GM12878 (cell line): Measurements from ENCODE around the gene CHKA. TPM values are rescaled to one million over a fixed set of nuclear protein-coding genes. Genes with fewer than 3 reads are reported as not detected.

Experiments used
- ATAC-seq: fragments of 200-7000 bp; cut with Tn5 transposase; 3 replicates; pipeline ENCODE4 v1.9.1; 2020; ENCODE audit warnings: mild to moderate bottlenecking, moderate library complexity
- BruUV-seq: library from RNA; stranded (reverse); fragments of 400-500 nt; replicated peaks from 2 replicates; lab custom pipeline; 2021; lab: Mats Ljungman, UMichigan
- CTCF ChIA-PET: fragments of 300-600 bp; sonication (Branson Sonifier 250); formaldehyde crosslinking; extraction: SDS; loops from one replicate; lab custom pipeline; 2021; ENCODE audit warnings: inconsistent platforms; lab: Yijun Ruan, JAX
- POLR2A ChIA-PET: fragments of 350-600 bp; formaldehyde crosslinking; extraction: SDS; loops from one replicate; lab custom pipeline; 2021; ENCODE audit warnings: inconsistent platforms; lab: Charles Lee
- RAD21 ChIA-PET: fragments of 300-600 bp; sonication (Branson Sonifier 250); formaldehyde crosslinking; loops from one replicate; lab custom pipeline; 2023; ENCODE audit warnings: antibody characterized with exemption; ENCODE audit not compliant: unreplicated experiment; lab: Charles Lee
- SMC1A ChIA-PET: fragments of 300-600 bp; sonication (Branson Sonifier 250); formaldehyde crosslinking; loops from one replicate; lab custom pipeline; 2023; ENCODE audit not compliant: unreplicated experiment, uncharacterized antibody; lab: Charles Lee
- DNase-seq: peaks from one replicate; pipeline ENCODE4 v3.0.0-alpha.2; 2011; ENCODE audit warnings: low read depth, low spot score
- FAIRE-seq: peaks from 3 replicates; lab custom pipeline; 2011; peaks lifted over from hg19 to GRCh38; lab: Jason Lieb, UNC
- H2AFZ ChIP-seq: 2 replicates; pipeline ENCODE4 v1.6.0; 2011; ENCODE audit warnings: low read depth, low read length, control low read depth; ENCODE audit not compliant: control insufficient read depth
- H3K27ac ChIP-seq: 2 replicates; pipeline ENCODE4 v1.5.1; 2011; ENCODE audit warnings: control low read depth; ENCODE audit not compliant: control insufficient read depth, insufficient read depth
- H3K27me3 ChIP-seq, 2 experiments: replicated peaks in 1 of 2; 2 replicates each; pipeline versions ENCODE4 v1.6.0 to v1.6.1; 2011; ENCODE audit warnings: low read length in 1 of 2; ENCODE audit not compliant: control insufficient read depth in 2 of 2, insufficient read depth in 2 of 2
- H3K36me3 ChIP-seq, 2 experiments: 2 replicates each; pipeline ENCODE4 v1.5.1; 2011; ENCODE audit warnings: low read length in 1 of 2; ENCODE audit not compliant: control insufficient read depth in 2 of 2, insufficient read depth in 2 of 2
- H3K4me1 ChIP-seq: 2 replicates; pipeline ENCODE4 v1.6.1; 2011; ENCODE audit warnings: mild to moderate bottlenecking, low read length, moderate library complexity, mixed read lengths; ENCODE audit not compliant: control insufficient read depth, insufficient read depth
- H3K4me2 ChIP-seq: 2 replicates; pipeline ENCODE4 v1.6.0; 2011; ENCODE audit warnings: control low read depth; ENCODE audit not compliant: control insufficient read depth, insufficient read depth
- H3K4me3 ChIP-seq: fragments of 200-600 bp; sonication (generic); 2 replicates; pipeline ENCODE4 v1.5.1; 2016
- H3K79me2 ChIP-seq: 2 replicates; pipeline ENCODE4 v1.6.0; 2011; ENCODE audit warnings: low read length; ENCODE audit not compliant: control insufficient read depth, insufficient read depth
- H3K9ac ChIP-seq: 2 replicates; pipeline ENCODE4 v1.8.0; 2011; ENCODE audit warnings: low read length, control low read depth, mixed read lengths; ENCODE audit not compliant: control insufficient read depth, insufficient read depth
- H3K9me3 ChIP-seq: replicated peaks from 3 replicates; pipeline ENCODE4 v1.5.1; 2011; ENCODE audit warnings: mild to moderate bottlenecking, low read length; ENCODE audit not compliant: control insufficient read depth, insufficient read depth
- H4K20me1 ChIP-seq: 2 replicates; pipeline ENCODE4 v1.6.0; 2011; ENCODE audit not compliant: control insufficient read depth, insufficient read depth
- BMI1 ChIP-seq: fragments of 450-650 bp; IDR thresholded peaks from 2 replicates; pipeline ENCODE4 v1.6.1; 2016; ENCODE audit warnings: mild to moderate bottlenecking, moderate library complexity, borderline replicate concordance
- CEBPB ChIP-seq, 2 experiments: fragments of 150-350 bp in 1 of 2; IDR thresholded peaks; 2 replicates each; pipeline ENCODE4 v1.6.1; 2012 to 2014; ENCODE audit warnings: low read depth in 2 of 2, low read length in 2 of 2, borderline replicate concordance in 1 of 2, inconsistent platforms in 1 of 2
- IKZF2 ChIP-seq, 2 experiments: fragments of 450-650 bp; IDR thresholded peaks; 2 replicates each; pipeline ENCODE4 v1.6.1; 2017; ENCODE audit warnings: mild to moderate bottlenecking in 2 of 2, moderate library complexity in 2 of 2
- KDM1A ChIP-seq: fragments of 200-600 bp; sonication (generic); IDR thresholded peaks from 2 replicates; pipeline ENCODE4 v1.6.1; 2016; ENCODE audit warnings: borderline replicate concordance
- MYC ChIP-seq: IDR thresholded peaks from 2 replicates; pipeline ENCODE4 v1.6.1; 2011; ENCODE audit warnings: mild to moderate bottlenecking, low read length, moderate library complexity, inconsistent platforms; ENCODE audit not compliant: insufficient read depth, insufficient replicate concordance, insufficient read length, severe bottlenecking
- NR2C1 ChIP-seq: fragments of 450-650 bp; IDR thresholded peaks from 2 replicates; pipeline ENCODE4 v1.6.1; 2017; ENCODE audit warnings: antibody characterized with exemption, mild to moderate bottlenecking, moderate library complexity
- SMARCA5 ChIP-seq: fragments of 450-650 bp; IDR thresholded peaks from 2 replicates; pipeline ENCODE4 v1.6.1; 2017; ENCODE audit warnings: mild to moderate bottlenecking
- TAF1 ChIP-seq: IDR thresholded peaks from 2 replicates; pipeline ENCODE4 v1.6.1; 2011; ENCODE audit warnings: mild to moderate bottlenecking, low read depth, low read length, borderline replicate concordance
- YY1 ChIP-seq: IDR thresholded peaks from 2 replicates; pipeline ENCODE4 v1.6.1; 2011; ENCODE audit warnings: low read depth, mild to moderate bottlenecking, low read length
- WGBS: methylation state at CpG from one replicate; pipeline ENCODE4 v1.1.6; 2016; ENCODE audit warnings: low lambda C conversion rate; ENCODE audit not compliant: insufficient replicate concordance, insufficient coverage; ENCODE audit errors: missing lambda C conversion rate; 5-methylcytosine and 5-hydroxymethylcytosine counted together
- in situ Hi-C: fragments of 300-500 bp; cut with MboI; formaldehyde crosslinking; loops from 9 replicates; pipeline ENCODE4 v1.14.3; 2018; ENCODE audit warnings: mixed read lengths
- intact Hi-C: fragments of 100-400 bp; cut with micrococcal nuclease; formaldehyde crosslinking; loops from one replicate; pipeline ENCODE4 v1.14.2; 2022; ENCODE audit not compliant: unreplicated experiment
- polyA plus RNA-seq, 11 experiments: library from polyadenylated mRNA; depleted of rRNA in 4 of 11; unstranded in 6 of 11; stranded (reverse) in 5 of 11; fragments of >200 nt; fragmentation: Nextera tagmentation in 4 of 11; fragmentation: Illumina TruSeq in 1 of 11; extraction: Ambion mirVana in 4 of 11; extraction: Trizol in 1 of 11; gene quantifications; 1 replicate in 1 of 11; 2 replicates in 10 of 11; pipeline versions ENCODE4 v1.2.1 to v1.2.3, GENCODE V29; 2011 to 2016; ENCODE audit warnings: inconsistent platforms in 2 of 11, missing spikeins in 2 of 11, low read depth in 1 of 11
- total RNA-seq, 4 experiments: library from RNA; depleted of rRNA in 3 of 4; stranded (reverse); fragments of >200 nt in 3 of 4; fragmentation: Illumina TruSeq in 1 of 4; extraction: Trizol in 1 of 4; gene quantifications; 2 replicates each; pipeline versions ENCODE4 v1.2.1 to v1.2.3, GENCODE V29; 2013 to 2021
- TF ChIP-seq, protein P1 (sequence below): fragments of 450-650 bp; IDR thresholded peaks from 2 replicates; pipeline ENCODE4 v1.6.1; 2017; ENCODE audit warnings: low read depth, mild to moderate bottlenecking, moderate library complexity

CHKA gene
- total and polyA plus RNA-seq, 10 of the 15 experiments (the other 5 are each of a cell fraction or from before 2014, with no cell fraction given) = 5.2 to 29.2 (median 21.2) TPM

DNA sequence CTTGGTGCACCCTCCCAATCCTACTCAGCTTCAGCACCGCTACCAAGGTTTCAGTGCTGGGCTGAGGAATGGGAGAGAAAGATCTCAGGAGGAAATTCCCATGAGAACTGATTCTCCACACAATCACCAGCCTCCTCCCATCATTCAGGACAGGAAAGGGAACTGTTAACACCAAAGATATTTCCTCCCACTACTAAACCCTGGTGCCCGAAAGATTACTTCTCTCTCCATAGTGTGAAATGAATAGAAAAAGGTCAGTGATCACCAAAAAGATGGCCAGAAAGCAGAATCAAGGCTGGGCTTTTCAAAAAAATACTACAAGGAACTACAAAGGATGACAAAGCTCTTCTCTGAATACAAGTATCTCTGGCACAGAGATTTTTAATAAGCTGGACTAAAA lies 56.3 kb downstream of the CHKA start:
- no peak overlapping the region for H3K9ac ChIP-seq
- ChIA-PET POLR2A (no interaction called here), RAD21 (no interaction called here), CTCF (interaction anchor here (1.2 to 1.6 kb wide), 2 partner anchors 109 to 140 kb away, joined by 3 read pairs; no protein-coding TSS in a partner anchor), SMC1A (interaction anchor here (0.6 to 1.1 kb wide), 2 partner anchors 20 to 777 kb away, joined by 3 read pairs; no protein-coding TSS in a partner anchor)
- H3K4me2 ChIP-seq = no peak overlapping the region
- no peak overlapping the region for H3K4me3 ChIP-seq
- peaks cover 20 to 38% of the 10 kb centered on the region in 2 experiments for H3K36me3 ChIP-seq
- no peaks in the 10 kb centered on the region for H4K20me1 ChIP-seq
- BruUV-seq = no TSS peak
- no peaks in the 10 kb centered on the region for H3K79me2 ChIP-seq
- H3K27me3 ChIP-seq = no peaks in the 10 kb centered on the region
- intact Hi-C loops = no loop called here
- whole genome bisulfite sequencing = 67% methylated on average over 2 of the region's 2 CpGs
- TF ChIP-seq KDM1A = no peak
- no peak for TF ChIP-seq BMI1
- TF ChIP-seq IKZF2 (IDR thresholded peaks at IDR 0.05) = no peak
- no peak for TF ChIP-seq CEBPB (IDR thresholded peaks at IDR 0.05; ENCODE audit: borderline replicate concordance in 1 of 2, low read depth in 2 of 2, low read length in 2 of 2)
- no peak for TF ChIP-seq TAF1
- TF ChIP-seq YY1 = no peak
- no peak for TF ChIP-seq NR2C1
- TF ChIP-seq, protein P1, sequence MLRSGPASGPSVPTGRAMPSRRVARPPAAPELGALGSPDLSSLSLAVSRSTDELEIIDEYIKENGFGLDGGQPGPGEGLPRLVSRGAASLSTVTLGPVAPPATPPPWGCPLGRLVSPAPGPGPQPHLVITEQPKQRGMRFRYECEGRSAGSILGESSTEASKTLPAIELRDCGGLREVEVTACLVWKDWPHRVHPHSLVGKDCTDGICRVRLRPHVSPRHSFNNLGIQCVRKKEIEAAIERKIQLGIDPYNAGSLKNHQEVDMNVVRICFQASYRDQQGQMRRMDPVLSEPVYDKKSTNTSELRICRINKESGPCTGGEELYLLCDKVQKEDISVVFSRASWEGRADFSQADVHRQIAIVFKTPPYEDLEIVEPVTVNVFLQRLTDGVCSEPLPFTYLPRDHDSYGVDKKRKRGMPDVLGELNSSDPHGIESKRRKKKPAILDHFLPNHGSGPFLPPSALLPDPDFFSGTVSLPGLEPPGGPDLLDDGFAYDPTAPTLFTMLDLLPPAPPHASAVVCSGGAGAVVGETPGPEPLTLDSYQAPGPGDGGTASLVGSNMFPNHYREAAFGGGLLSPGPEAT = no peak
- no peak for TF ChIP-seq MYC
- TF ChIP-seq SMARCA5 = no peak
- H3K4me1 ChIP-seq = no peaks in the 10 kb centered on the region
- DNase-seq (no peak), FAIRE-seq (no peak), ATAC-seq (no peak)
- H3K27ac ChIP-seq = no peak overlapping the region
- no peak overlapping the region for H2AFZ ChIP-seq
- no peaks in the 10 kb centered on the region for H3K9me3 ChIP-seq
- in situ Hi-C loops = no loop called here
